ENCODE measurements around the gene TAOK2.

The TAOK2 gene

GRCh38 chr16:29977063-29977825 is 3.6 kb downstream of the TAOK2 start:
- H3K27ac Mint-ChIP-seq = peak overlapping the region; percentile 95
- peaks cover 49% of the 10 kb centered on the region for H3K4me1 Mint-ChIP-seq
- ATAC-seq = no peak
- H3K4me3 Mint-ChIP-seq = no peak overlapping the region
- DNase-seq (ENCODE audit: low spot score in 2 of 2) = no peak
- peaks cover 63% of the 10 kb centered on the region for H3K36me3 Mint-ChIP-seq
- no peaks in the 10 kb centered on the region for H3K9me3 Mint-ChIP-seq

GRCh38 chr16:29978081-29978480 is 4.4 kb downstream of the TAOK2 start:
- Mint-ChIP-seq H3K27ac (peak overlapping the region; percentile 1), H3K36me3 (peaks cover 71% of the 10 kb centered on the region), H3K4me1 (peaks cover 48% of the 10 kb centered on the region), H3K9me3 (no peaks in the 10 kb centered on the region), H3K4me3 (no peak overlapping the region)
- ATAC-seq (no peak), DNase-seq (ENCODE audit: low spot score in 2 of 2) (no peak)

GRCh38 chr16:29978564-29979270 is 5.0 kb downstream of the TAOK2 start:
- ATAC-seq (no peak), DNase-seq (ENCODE audit: low spot score in 2 of 2) (no peak)
- Mint-ChIP-seq H3K4me1 (peaks cover 42% of the 10 kb centered on the region), H3K36me3 (peaks cover 74% of the 10 kb centered on the region), H3K27ac (peak overlapping the region; percentile 1), H3K4me3 (no peak overlapping the region), H3K9me3 (no peaks in the 10 kb centered on the region)

- peaks cover 11% of the 10 kb centered on the region for H3K4me1 Mint-ChIP-seq
- no peak for DNase-seq (ENCODE audit: low spot score in 2 of 2)
- peak overlapping the region; percentile 71 for H3K27ac Mint-ChIP-seq
- H3K4me3 Mint-ChIP-seq = no peak overlapping the region
- peaks cover 91% of the 10 kb centered on the region for H3K36me3 Mint-ChIP-seq
- no peaks in the 10 kb centered on the region for H3K9me3 Mint-ChIP-seq
- ATAC-seq = no peak
These were observed 9.1 kb downstream of the TAOK2 start for GRCh38 chr16:29982560-29983419.

- Mint-ChIP-seq H3K36me3 (peaks cover 94% of the 10 kb centered on the region), H3K4me1 (peaks cover 15% of the 10 kb centered on the region), H3K27ac (peak overlapping the region; percentile 71), H3K4me3 (no peak overlapping the region), H3K9me3 (no peaks in the 10 kb centered on the region)
- ATAC-seq = no peak
- DNase-seq (ENCODE audit: low spot score in 2 of 2) = no peak
These were observed 9.9 kb downstream of the TAOK2 start for GRCh38 chr16:29983420-29984136.

GRCh38 chr16:29984137-29984763 is 10.6 kb downstream of the TAOK2 start:
- no peak for DNase-seq (ENCODE audit: low spot score in 2 of 2)
- Mint-ChIP-seq H3K27ac (peak overlapping the region; percentile 71), H3K4me1 (peaks cover 10% of the 10 kb centered on the region)

GRCh38 chr16:29984764-29985147 is 11.1 kb downstream of the TAOK2 start:
- no peak for ATAC-seq
- peaks cover 6% of the 10 kb centered on the region for H3K4me1 Mint-ChIP-seq
- peaks cover 94% of the 10 kb centered on the region for H3K36me3 Mint-ChIP-seq

More at GRCh38 chr16:29984137-29984763, 10.6 kb downstream of the TAOK2 start:
- Mint-ChIP-seq H3K36me3 (peaks cover 94% of the 10 kb centered on the region), H3K4me3 (no peak overlapping the region), H3K9me3 (no peaks in the 10 kb centered on the region)
- ATAC-seq = no peak

GRCh38 chr16:29985271-29985811 is 11.7 kb downstream of the TAOK2 start:
- peaks cover 94% of the 10 kb centered on the region for H3K36me3 Mint-ChIP-seq
- ATAC-seq = no peak
- peaks cover 6% of the 10 kb centered on the region for H3K4me1 Mint-ChIP-seq
- no peak for DNase-seq (ENCODE audit: low spot score in 2 of 2)
- H3K9me3 Mint-ChIP-seq = no peaks in the 10 kb centered on the region
- H3K27ac Mint-ChIP-seq = peak overlapping the region; percentile 81
- H3K4me3 Mint-ChIP-seq = no peak overlapping the region

More at GRCh38 chr16:29984764-29985147, 11.1 kb downstream of the TAOK2 start:
- Mint-ChIP-seq H3K4me3 (no peak overlapping the region), H3K27ac (no peak overlapping the region), H3K9me3 (no peaks in the 10 kb centered on the region)
- no peak for DNase-seq (ENCODE audit: low spot score in 2 of 2)

GRCh38 chr16:29986231-29986630 is 12.6 kb downstream of the TAOK2 start:
- Mint-ChIP-seq H3K4me3 (no peak overlapping the region), H3K36me3 (peaks cover 91% of the 10 kb centered on the region), H3K4me1 (peaks cover 6% of the 10 kb centered on the region), H3K9me3 (no peaks in the 10 kb centered on the region), H3K27ac (peak overlapping the region; percentile 81)
- ATAC-seq = no peak
- DNase-seq (ENCODE audit: low spot score in 2 of 2) = no peak

- peaks cover 90% of the 10 kb centered on the region for H3K36me3 Mint-ChIP-seq
- no peak overlapping the region for H3K4me3 Mint-ChIP-seq
- peak overlapping the region; percentile 81 for H3K27ac Mint-ChIP-seq
- no peak for ATAC-seq
- peaks cover 6% of the 10 kb centered on the region for H3K4me1 Mint-ChIP-seq
- DNase-seq (ENCODE audit: low spot score in 2 of 2) = no peak
- no peaks in the 10 kb centered on the region for H3K9me3 Mint-ChIP-seq
These were observed 13.3 kb downstream of the TAOK2 start for GRCh38 chr16:29986931-29987330.

- peak overlapping the region; percentile 85 for H3K27ac Mint-ChIP-seq
These were observed 13.9 kb downstream of the TAOK2 start for GRCh38 chr16:29987371-29988085.

GRCh38 chr16:29988346-29989075 is 14.8 kb downstream of the TAOK2 start:
- Mint-ChIP-seq H3K27ac (peak overlapping the region; percentile 85), H3K4me3 (no peak overlapping the region), H3K36me3 (peaks cover 89% of the 10 kb centered on the region), H3K9me3 (no peaks in the 10 kb centered on the region), H3K4me1 (peaks cover 6% of the 10 kb centered on the region)
- ATAC-seq (no peak), DNase-seq (ENCODE audit: low spot score in 2 of 2) (no peak)

More at GRCh38 chr16:29987371-29988085, 13.9 kb downstream of the TAOK2 start:
- H3K4me3 Mint-ChIP-seq = no peak overlapping the region
- H3K36me3 Mint-ChIP-seq = peaks cover 90% of the 10 kb centered on the region
- ATAC-seq = no peak
- no peak for DNase-seq (ENCODE audit: low spot score in 2 of 2)
- H3K9me3 Mint-ChIP-seq = no peaks in the 10 kb centered on the region
- peaks cover 6% of the 10 kb centered on the region for H3K4me1 Mint-ChIP-seq
